Measurements from ENCODE around the gene MYCBP.

GRCh38 chr1:38827318-38827717 lies 45.8 kb downstream of the MYCBP start:
- TF ChIP-seq YY1 (IDR thresholded peaks at IDR 0.05; ENCODE audit: insufficient read depth, insufficient read length) (no peak), SUZ12 (IDR thresholded peaks at IDR 0.05; ENCODE audit: extremely low read depth, insufficient read depth, insufficient read length) (no peak), ZNF274 (IDR thresholded peaks at IDR 0.05; ENCODE audit: low read depth, low read length) (no peak)
